Chondrocyte (in vitro differentiated cells): ENCODE data around the gene ZBTB8A. TPM values are rescaled to one million over a fixed set of nuclear protein-coding genes. Genes with fewer than 3 reads are reported as not detected.
"Not testable (repeated sequence)": the region's sequence is repeated elsewhere in the genome, so short reads cannot be mapped to it uniquely, and the experiment has no call there.

ENCODE experiments used
- DNase-seq: peaks from one replicate; pipeline ENCODE4 v3.0.0; 2021; ENCODE audit warnings: mixed read lengths, low spot score
- H3K27ac Mint-ChIP-seq: one replicate; pipeline ENCODE4 v1.8.0; 2021; ENCODE audit warnings: mild to moderate bottlenecking, moderate library complexity, mixed read lengths; ENCODE audit not compliant: unreplicated experiment
- H3K27me3 Mint-ChIP-seq: 2 replicates; pipeline ENCODE4 v1.8.0; 2021; ENCODE audit warnings: low read depth, mixed read lengths
- H3K36me3 Mint-ChIP-seq: 2 replicates; pipeline ENCODE4 v1.8.0; 2021; ENCODE audit warnings: low read depth, mixed read lengths
- H3K4me1 Mint-ChIP-seq: 2 replicates; pipeline ENCODE4 v1.8.0; 2021; ENCODE audit warnings: low read depth, mild to moderate bottlenecking, mixed read lengths
- H3K4me3 Mint-ChIP-seq: one replicate; pipeline ENCODE4 v1.8.0; 2021; ENCODE audit warnings: mild to moderate bottlenecking, moderate library complexity, mixed read lengths; ENCODE audit not compliant: unreplicated experiment
- H3K9me3 Mint-ChIP-seq: 2 replicates; pipeline ENCODE4 v1.8.0; 2021; ENCODE audit warnings: low read depth, mixed read lengths
- CTCF ChIP-seq: fragments of 200-600 bp; sonication (generic); IDR thresholded peaks from 2 replicates; pipeline ENCODE4 v1.5.0; 2021; ENCODE audit warnings: antibody characterized with exemption, mild to moderate bottlenecking, moderate library complexity
- total RNA-seq: library from RNA; stranded (reverse); gene quantifications from 3 replicates; pipeline ENCODE4 v1.2.1, GENCODE V29; 2021

Gene ZBTB8A
- total RNA-seq, 1 donor from 2014 or later, result 12.7 TPM

DNA sequence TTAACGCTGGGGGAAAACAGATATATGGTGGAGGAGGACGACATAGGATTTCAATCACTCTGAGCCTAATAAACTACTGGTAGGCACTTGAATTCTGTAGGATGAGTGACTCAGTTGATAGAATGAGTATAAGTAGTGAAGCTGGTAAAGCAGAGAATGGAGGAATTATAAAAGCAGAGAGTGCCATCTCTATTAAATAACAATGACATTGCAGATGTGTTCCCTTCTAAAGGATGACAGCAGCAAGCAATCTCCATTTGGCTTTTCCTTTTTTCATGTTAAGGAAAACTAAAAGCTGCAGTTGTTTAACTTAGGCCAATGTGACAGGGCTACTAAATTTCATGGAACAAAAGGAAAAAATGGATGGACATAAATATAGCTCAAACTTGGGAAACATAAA, 93.6 kb downstream of the ZBTB8A start:
- H3K9me3 Mint-ChIP-seq, result no peaks in the 10 kb centered on the region
- peak overlapping the region; percentile 6 for H3K27ac Mint-ChIP-seq
- no peaks in the 10 kb centered on the region for H3K27me3 Mint-ChIP-seq
- TF ChIP-seq CTCF, result no peak
- no peak overlapping the region for H3K4me3 Mint-ChIP-seq
- peaks cover 3% of the 10 kb centered on the region for H3K36me3 Mint-ChIP-seq
- H3K4me1 Mint-ChIP-seq, result peaks cover 9% of the 10 kb centered on the region
- DNase-seq, result no peak

GRCh38 chr1:32635508-32636277, 96.5 kb downstream of the ZBTB8A start:
- Mint-ChIP-seq H3K9me3 (no peaks in the 10 kb centered on the region), H3K4me1 (peaks cover 15% of the 10 kb centered on the region), H3K27me3 (no peaks in the 10 kb centered on the region)

DNA sequence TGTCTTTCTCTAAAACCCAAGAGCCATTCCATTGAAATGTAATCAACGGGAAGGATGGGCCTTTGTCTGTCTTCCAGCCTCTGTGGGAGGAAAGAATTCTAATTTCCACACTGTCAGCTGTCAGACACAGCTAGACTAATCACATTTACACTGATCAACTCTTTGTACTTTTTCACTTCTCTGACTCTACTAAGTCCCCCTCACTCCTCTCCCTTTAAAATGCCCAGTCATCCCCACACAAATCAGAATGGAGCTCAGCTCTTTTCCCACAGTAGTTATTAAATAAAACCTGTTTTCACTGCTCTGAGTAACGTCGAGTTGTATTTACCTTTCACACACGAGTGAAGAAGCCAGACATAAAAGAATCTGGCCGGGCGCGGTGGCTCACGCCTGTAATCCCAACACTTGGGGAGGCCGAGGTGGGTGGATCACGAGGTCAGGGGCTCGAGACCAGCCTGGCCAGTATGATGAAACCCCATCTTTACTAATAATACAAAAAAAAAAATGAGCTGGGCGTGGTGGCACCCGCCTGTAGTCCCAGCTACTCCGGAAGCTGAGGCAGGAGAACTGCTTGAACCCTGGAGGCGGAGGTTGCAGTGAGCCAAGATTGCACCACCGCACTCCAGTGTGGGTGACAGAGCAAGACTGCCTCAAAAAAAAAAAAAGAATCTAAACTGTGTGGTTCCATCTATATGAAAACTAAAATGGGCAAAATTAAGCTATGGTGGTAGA, 97.9 kb downstream of the ZBTB8A start:
- peak; percentile 40 for DNase-seq
- Mint-ChIP-seq H3K27me3 (no peaks in the 10 kb centered on the region), H3K36me3 (peaks cover 3% of the 10 kb centered on the region), H3K27ac (peak overlapping the region; percentile 79), H3K9me3 (no peaks in the 10 kb centered on the region), H3K4me1 (peaks cover 15% of the 10 kb centered on the region), H3K4me3 (no peak overlapping the region)
- TF ChIP-seq CTCF, result no peak

More at GRCh38 chr1:32635508-32636277, 96.5 kb downstream of the ZBTB8A start:
- TF ChIP-seq CTCF, result no peak
- H3K27ac Mint-ChIP-seq, result no peak overlapping the region
- peak; percentile 34 for DNase-seq
- peaks cover 3% of the 10 kb centered on the region for H3K36me3 Mint-ChIP-seq
- H3K4me3 Mint-ChIP-seq, result no peak overlapping the region

DNA sequence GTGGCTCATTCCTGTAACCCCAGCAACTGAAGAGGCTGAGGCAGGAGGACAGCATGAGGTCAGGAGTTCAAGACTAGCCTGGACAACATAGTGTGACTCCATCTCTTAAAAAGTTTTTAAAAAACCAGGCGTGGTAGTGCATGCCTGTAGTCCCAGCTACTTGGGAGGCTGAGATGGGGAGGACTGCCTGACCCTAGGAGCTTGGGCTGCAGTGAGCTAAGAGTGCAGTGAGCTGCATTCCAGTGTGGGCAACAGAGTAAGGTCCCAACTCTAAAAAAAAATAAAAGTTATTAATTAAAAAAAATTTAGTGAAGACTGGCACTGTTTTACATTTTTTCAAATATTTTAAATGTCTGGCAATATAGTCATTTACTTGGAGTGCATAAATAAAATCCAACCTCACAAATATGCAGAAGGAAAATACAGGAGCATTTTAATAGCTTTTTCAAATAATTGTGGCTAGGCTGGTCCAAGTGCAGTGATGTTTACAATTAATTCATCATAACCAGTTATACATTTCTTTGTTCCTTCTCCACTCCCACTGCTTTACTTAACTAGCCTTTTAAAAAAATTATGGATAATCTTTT, 100.4 kb downstream of the ZBTB8A start:
- no peak for DNase-seq

GRCh38 chr1:32642292-32642827, 103.1 kb downstream of the ZBTB8A start:
- not testable (repeated sequence) for H3K27me3 Mint-ChIP-seq, DNase-seq, H3K36me3 Mint-ChIP-seq, H3K4me1 Mint-ChIP-seq, H3K9me3 Mint-ChIP-seq, H3K4me3 Mint-ChIP-seq, H3K27ac Mint-ChIP-seq

More for the DNA sequence above, 100.4 kb downstream of the ZBTB8A start:
- TF ChIP-seq CTCF, result no peak
- no peaks in the 10 kb centered on the region for H3K9me3 Mint-ChIP-seq
- H3K4me3 Mint-ChIP-seq, result no peak overlapping the region
- peaks cover 15% of the 10 kb centered on the region for H3K4me1 Mint-ChIP-seq
- no peaks in the 10 kb centered on the region for H3K27me3 Mint-ChIP-seq
- no peaks in the 10 kb centered on the region for H3K36me3 Mint-ChIP-seq
- H3K27ac Mint-ChIP-seq, result peak overlapping the region; percentile 74
